ENCODE measurements around the gene APLNR.
A peak's percentile ranks its signal among the peaks of the same experiment; 100 is the strongest.

The APLNR gene

GRCh38 chr11:57255618-57256017 lies 18.6 kb upstream of the APLNR start:
- H3K4me3 ChIP-seq: no peak overlapping the region
- H3K27ac ChIP-seq: no peak overlapping the region

- Histone ChIP-seq H3K27ac (no peak overlapping the region), H3K4me3 (no peak overlapping the region)
Observed at GRCh38 chr11:57254631-57255030, 17.6 kb upstream of the APLNR start.

- no peak overlapping the region for H3K4me3 ChIP-seq
- H3K27ac ChIP-seq: no peak overlapping the region
Observed at GRCh38 chr11:57251491-57252104, 14.5 kb upstream of the APLNR start.

DNA sequence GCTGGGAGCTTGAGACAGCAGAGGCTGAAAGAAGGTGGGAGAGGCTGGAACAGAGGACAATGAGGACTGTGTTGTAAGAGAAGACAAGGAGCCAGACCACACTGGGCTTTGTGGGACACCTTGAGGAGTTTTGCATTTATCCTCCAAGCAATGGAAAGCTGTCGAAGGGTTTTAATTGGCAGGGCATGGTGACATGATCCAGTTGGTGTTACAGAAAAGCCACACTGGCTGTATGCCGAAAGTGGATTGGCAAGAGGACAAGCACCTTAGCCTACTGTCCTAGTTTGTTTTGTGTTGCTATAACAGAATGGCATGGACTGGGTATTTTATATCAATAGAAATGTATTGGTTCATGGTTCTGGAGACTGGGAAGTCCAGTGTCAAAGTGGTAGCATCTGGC lies 14.0 kb upstream of the APLNR start:
- no peak overlapping the region for H3K4me3 ChIP-seq
- H3K27ac ChIP-seq: no peak overlapping the region

DNA sequence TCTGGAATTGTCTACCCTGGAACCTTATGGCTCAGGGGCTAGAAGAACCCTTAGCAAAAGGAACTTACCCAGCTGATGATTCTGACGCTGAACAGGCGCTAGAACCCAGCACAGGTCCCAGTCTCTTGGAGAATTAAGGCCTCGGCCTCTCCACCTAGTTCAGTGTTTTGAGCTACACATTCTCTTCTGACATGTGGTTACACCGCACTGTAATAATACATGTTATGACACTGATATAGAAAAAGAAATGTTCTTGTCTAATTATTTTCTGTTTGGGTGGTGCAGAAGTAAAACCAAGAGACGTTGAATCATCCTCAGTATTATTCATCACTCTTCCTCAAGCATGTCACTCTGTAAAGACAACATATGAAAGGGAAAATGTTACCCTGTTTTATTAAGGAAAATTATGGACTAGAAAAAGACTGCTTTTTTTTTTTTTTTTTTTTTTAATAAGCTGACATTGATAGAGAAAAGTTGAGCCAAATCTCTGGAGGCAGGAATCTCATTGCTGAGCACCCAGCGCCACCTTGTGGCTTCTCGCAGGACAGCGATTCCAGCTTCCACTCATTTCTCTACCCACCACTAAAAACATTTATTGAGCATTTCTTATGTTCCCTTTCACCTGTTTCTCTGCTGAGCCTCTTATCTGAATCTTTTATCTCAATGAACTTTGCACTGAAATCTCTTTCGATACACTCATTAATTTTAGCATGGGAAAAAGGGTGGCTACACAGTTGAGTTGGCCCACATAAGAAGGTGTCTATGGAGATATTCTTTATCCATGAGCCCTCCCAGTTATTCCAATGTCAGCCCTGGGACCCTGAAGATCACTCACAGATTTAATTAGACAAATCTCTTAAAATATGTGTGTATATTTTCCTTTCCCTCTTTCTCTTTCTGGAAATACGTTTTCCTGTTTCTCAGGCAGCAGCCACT lies 12.6 kb upstream of the APLNR start:
- Histone ChIP-seq H3K27ac (peak overlapping the region in 6 of 21 experiments; percentile 11 to 63 (median 27)), H3K4me3 (no peak overlapping the region)

DNA sequence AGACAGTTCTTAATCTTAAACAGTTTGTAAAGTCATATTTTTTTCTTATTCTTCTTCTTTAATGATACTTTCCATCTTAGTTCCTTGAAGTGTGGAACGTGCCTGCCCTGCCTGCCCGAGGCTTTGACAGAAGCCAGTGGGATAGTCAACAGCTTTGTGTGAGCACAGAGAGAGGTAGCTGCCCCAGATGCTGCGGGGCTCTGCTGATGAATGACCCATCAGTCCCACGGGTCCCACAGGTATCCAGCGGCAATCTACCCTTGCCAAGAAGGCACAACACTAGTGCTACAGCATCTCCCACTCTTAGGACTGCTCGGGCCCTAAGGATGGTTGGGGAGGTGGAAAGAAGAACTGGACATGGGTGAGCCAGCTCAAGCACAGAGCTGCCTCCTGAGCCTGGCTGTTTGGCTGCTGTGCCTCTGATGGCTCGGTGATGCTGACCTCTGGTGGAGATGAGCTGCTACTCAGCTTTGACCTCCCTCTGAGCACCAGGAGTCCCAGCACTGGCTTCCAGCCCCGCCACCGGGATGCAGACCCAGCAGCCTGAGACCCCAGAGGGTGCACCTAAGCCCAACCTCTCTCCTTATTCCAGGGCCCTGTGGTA lies 11.8 kb upstream of the APLNR start:
- peak overlapping the region in 6 of 21 experiments; percentile 3 to 63 (median 27) for H3K27ac ChIP-seq
- no peak overlapping the region for H3K4me3 ChIP-seq

DNA sequence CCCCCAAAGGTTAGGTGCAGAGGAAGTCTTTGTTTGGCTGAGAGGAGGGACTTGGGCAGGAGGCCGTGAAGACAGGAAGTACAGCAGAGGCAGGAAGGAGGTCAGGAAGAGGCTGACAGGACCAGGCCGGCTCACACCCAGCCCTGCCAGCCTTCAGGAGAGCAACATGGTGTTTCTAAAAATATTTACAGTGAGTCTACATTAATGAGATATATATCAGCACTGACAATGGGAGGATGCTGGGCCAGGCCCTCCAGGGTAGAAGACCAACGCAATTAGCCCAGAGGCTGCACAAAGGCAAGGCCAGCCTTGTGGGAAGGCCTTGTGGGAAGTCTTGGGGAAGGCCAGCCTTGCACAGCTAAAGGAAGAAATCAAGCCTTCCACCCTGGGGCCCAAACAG lies 7.9 kb upstream of the APLNR start:
- H3K27ac ChIP-seq: peak overlapping the region in 2 of 21 experiments; percentile 5 to 60
- no peak overlapping the region for H3K4me3 ChIP-seq

DNA sequence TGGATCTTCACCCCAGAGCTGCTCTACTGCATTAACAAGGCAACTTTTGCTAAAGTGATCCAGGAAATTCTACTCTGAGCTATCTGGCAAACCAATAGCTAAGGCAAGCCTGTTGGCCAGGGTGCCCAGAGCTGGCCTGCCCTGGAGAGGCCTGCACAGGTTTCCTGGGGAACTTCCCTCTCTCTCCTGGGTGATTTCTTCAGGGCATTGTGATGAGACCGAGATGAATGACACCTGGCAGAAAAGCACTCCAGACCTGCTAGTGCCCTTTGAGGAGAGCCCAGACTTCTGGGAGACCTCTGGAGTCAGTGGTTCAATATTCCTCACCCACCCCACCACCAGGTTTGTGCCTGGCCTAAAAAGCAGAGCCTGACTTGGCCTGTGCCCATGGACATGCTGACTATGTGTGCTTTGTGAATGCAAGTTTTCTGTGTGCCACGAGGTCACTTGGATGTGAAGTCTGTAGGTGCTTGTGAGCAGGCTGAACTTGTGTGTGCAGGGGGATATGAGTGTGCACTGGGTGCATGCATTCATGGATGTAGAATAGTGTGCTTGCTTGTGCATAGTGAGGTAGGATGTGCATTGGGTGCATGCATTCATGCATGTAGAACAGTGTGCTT lies 4.4 kb upstream of the APLNR start:
- no peak overlapping the region for H3K4me3 ChIP-seq
- H3K27ac ChIP-seq: no peak overlapping the region

- H3K4me3 ChIP-seq: no peak overlapping the region
- no peak overlapping the region for H3K27ac ChIP-seq
Observed at GRCh38 chr11:57240757-57241156, 3.7 kb upstream of the APLNR start.

- no peak overlapping the region for H3K27ac ChIP-seq
- H3K4me3 ChIP-seq: no peak overlapping the region
Observed at GRCh38 chr11:57240007-57240406, 3.0 kb upstream of the APLNR start.

GRCh38 chr11:57239348-57239747 lies 2.3 kb upstream of the APLNR start:
- Histone ChIP-seq H3K4me3 (no peak overlapping the region), H3K27ac (no peak overlapping the region)

- H3K4me3 ChIP-seq: peak overlapping the region; percentile 8 to 26 (median 14)
- H3K27ac ChIP-seq: peak overlapping the region in 4 of 21 experiments; percentile 31 to 61 (median 48)
Observed at GRCh38 chr11:57235761-57236703, 1.0 kb downstream of the APLNR start.

- Histone ChIP-seq H3K27ac (peak overlapping the region in 2 of 21 experiments; percentile 1 to 18), H3K4me3 (peak overlapping the region in 1 of 7 experiments; percentile 6)
Observed at GRCh38 chr11:57233702-57234101, 3.3 kb downstream of the APLNR start.

DNA sequence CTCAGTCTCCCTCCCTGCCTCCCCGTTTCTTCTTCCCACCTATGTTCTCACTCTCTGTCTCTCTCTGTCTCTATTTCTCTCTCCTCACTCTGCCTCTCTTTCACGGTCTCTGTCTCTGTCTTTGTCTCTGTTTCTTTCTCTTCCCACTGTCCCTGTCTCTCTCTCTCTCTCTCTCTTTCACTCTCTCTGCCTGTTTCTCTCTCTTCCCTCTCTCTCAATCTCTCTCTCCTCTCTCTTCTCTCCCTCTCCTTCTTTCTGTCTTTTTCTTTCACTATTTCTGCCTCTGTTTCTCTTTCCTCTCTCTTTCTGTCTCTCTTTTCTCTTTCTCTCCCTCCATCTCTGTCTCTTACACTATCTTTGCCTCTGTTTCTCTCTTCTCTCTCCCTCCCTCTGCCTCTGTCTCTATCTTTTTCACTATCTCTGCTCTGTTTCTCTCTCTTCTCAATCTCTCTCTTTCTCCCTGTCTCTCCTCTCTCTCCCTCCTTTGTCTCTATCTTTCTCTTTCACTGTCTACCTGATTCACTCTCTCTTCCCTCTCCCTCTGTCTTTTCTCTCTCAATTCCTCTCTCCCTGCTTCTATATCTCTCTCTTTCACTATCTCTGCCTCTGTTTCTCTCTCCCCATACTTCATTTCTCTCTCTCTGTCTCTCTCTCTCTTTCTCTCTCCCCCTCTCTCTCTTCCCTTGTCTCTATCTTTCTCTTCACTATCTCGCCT lies 5.4 kb downstream of the APLNR start:
- H3K27ac ChIP-seq: peak overlapping the region in 1 of 21 experiments; percentile 31

DNA sequence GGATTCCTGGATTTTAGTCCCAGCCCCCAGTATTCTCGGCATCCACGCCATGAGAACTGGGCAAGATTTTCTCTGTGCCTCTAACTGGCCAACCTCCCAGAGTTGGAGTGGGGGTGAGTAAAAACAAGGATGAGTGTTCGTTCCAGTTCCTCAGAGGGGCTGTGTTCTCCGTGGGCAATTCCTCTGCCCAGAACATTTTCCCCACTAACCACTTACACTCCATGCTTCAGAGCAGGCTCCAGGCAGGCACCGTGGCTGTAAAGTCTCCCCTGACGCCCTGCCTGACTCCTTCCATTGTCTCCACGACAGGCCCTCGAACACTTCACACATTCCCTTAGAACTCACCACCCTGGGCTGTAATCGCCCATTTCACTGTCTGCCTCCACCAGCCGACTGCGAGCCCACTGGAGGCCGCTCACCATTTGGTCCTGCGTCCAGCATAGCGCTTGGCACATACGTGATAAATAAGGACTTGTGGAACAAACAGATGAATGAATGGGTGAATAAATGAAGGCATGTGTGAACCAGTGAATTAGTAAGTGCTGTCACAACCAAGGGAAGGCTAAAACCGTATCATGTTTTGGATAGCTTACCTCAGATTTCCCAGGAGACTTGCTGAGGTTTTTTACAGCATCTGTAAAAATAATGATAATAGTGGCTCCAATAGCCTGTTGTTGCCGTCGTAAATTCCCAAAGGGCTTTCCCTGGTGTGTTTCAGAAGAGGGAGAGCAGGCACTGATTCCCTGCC lies 6.1 kb downstream of the APLNR start:
- Histone ChIP-seq H3K4me3 (no peak overlapping the region), H3K27ac (peak overlapping the region in 4 of 21 experiments; percentile 11 to 54 (median 28))

More for the DNA sequence above, 5.4 kb downstream of the APLNR start:
- H3K4me3 ChIP-seq: no peak overlapping the region

DNA sequence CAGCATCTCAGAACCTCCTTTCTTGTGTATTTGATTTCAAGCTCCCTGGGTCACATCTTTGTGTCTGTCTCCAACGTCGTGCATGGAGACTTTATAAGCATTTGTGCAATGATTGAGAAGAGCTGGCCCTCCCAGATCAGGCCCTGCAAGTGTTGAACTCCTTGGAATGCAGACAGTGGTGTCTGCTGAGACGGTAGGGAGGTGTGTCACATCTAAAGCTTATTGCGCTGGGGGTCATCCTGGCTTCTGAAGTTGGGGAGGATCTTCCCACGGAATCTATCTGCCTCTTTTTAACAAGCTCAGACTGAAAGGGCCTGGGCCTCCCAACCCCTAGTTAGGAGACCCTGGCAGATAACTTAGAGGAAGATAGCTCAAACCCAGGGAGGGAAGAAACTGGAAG lies 6.7 kb downstream of the APLNR start:
- no peak overlapping the region for H3K4me3 ChIP-seq
- H3K27ac ChIP-seq: peak overlapping the region in 2 of 21 experiments; percentile 23 to 31

DNA sequence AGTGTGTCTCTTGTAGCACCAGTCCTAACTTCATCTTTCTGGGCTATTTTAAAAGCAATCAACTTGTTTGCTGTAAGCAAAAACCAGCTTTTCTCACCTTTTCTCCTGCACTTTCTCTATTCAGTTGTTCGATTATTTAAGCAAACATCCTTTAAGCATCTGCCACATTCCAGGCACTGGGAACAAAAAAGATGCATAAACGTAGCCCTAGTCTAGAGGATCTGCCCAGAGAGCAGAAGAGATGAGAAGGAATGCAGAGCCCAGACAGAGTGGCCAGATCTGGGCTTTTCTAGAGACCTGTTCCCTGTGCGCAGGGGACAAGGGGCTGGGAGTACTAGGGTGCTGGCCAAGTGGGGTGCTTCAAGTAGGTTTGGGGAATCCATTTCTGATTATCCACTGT lies 8.4 kb downstream of the APLNR start:
- H3K27ac ChIP-seq: no peak overlapping the region
- H3K4me3 ChIP-seq: no peak overlapping the region

GRCh38 chr11:57224537-57224936 lies 12.5 kb downstream of the APLNR start:
- Histone ChIP-seq H3K4me3 (no peak overlapping the region), H3K27ac (no peak overlapping the region)

Measured in skin epidermis (tissue), 12 donors.